Stimulated activated memory B cell treated with anti-CD40 and anti-IgM and Interleukin-4, amounts not matched to agents 10 μg/mL and 1 μg/mL and 100 μg/mL, for 72 hours (primary cell): ENCODE results near the gene NAA60.
"Not testable (repeated sequence)": the region's sequence is repeated elsewhere in the genome, so short reads cannot be mapped to it uniquely, and the experiment has no call there.

Experiments
- ATAC-seq: fragments of 150-1000 bp; cut with Tn5 transposase; 2 replicates; pipeline ENCODE4 v1.10.0; 2021
- H3K27ac Mint-ChIP-seq: one replicate; pipeline ENCODE4 v1.8.0; 2022; ENCODE audit warnings: mild to moderate bottlenecking, mixed read lengths
- H3K27me3 Mint-ChIP-seq: one replicate; pipeline ENCODE4 v1.8.0; 2022; ENCODE audit warnings: mixed read lengths
- H3K36me3 Mint-ChIP-seq: one replicate; pipeline ENCODE4 v1.8.0; 2022; ENCODE audit warnings: mixed read lengths
- H3K4me1 Mint-ChIP-seq: one replicate; pipeline ENCODE4 v1.8.0; 2022; ENCODE audit warnings: mixed read lengths
- H3K4me3 Mint-ChIP-seq: one replicate; pipeline ENCODE4 v1.8.0; 2022; ENCODE audit warnings: mild to moderate bottlenecking, moderate library complexity, mixed read lengths
- H3K9me3 Mint-ChIP-seq: one replicate; pipeline ENCODE4 v1.8.0; 2022; ENCODE audit warnings: mixed read lengths

The NAA60 gene

GRCh38 chr16:3485821-3486505 is 42.5 kb downstream of the NAA60 start:
- no peaks in the 10 kb centered on the region for H3K9me3 Mint-ChIP-seq
- ATAC-seq: no peak
- H3K27ac Mint-ChIP-seq: no peak overlapping the region
- H3K27me3 Mint-ChIP-seq: no peaks in the 10 kb centered on the region
- H3K4me3 Mint-ChIP-seq: no peak overlapping the region
- peaks cover 2% of the 10 kb centered on the region for H3K4me1 Mint-ChIP-seq
- peaks cover 58% of the 10 kb centered on the region for H3K36me3 Mint-ChIP-seq

- no peaks in the 10 kb centered on the region for H3K27me3 Mint-ChIP-seq
- H3K4me1 Mint-ChIP-seq: peaks cover 7% of the 10 kb centered on the region
- H3K27ac Mint-ChIP-seq: no peak overlapping the region
- ATAC-seq: no peak
- H3K9me3 Mint-ChIP-seq: no peaks in the 10 kb centered on the region
- H3K36me3 Mint-ChIP-seq: peaks cover 51% of the 10 kb centered on the region
- H3K4me3 Mint-ChIP-seq: no peak overlapping the region
Measured at GRCh38 chr16:3486506-3487215, 43.2 kb downstream of the NAA60 start.

GRCh38 chr16:3487521-3488410 is 44.3 kb downstream of the NAA60 start:
- Mint-ChIP-seq H3K36me3 (peaks cover 40% of the 10 kb centered on the region), H3K27me3 (no peaks in the 10 kb centered on the region), H3K27ac (no peak overlapping the region), H3K4me3 (no peak overlapping the region), H3K4me1 (peaks cover 7% of the 10 kb centered on the region), H3K9me3 (no peaks in the 10 kb centered on the region)
- ATAC-seq: no peak

- H3K27me3 Mint-ChIP-seq: no peaks in the 10 kb centered on the region
- H3K9me3 Mint-ChIP-seq: no peaks in the 10 kb centered on the region
- peaks cover 7% of the 10 kb centered on the region for H3K4me1 Mint-ChIP-seq
- H3K36me3 Mint-ChIP-seq: peaks cover 30% of the 10 kb centered on the region
- no peak for ATAC-seq
- H3K4me3 Mint-ChIP-seq: no peak overlapping the region
- H3K27ac Mint-ChIP-seq: no peak overlapping the region
Measured at GRCh38 chr16:3488801-3489200, 45.3 kb downstream of the NAA60 start.

GRCh38 chr16:3490911-3491629 is 47.6 kb downstream of the NAA60 start:
- no peaks in the 10 kb centered on the region for H3K9me3 Mint-ChIP-seq
- peak; percentile 50 for ATAC-seq
- no peak overlapping the region for H3K27ac Mint-ChIP-seq

GRCh38 chr16:3492356-3492755 is 48.9 kb downstream of the NAA60 start:
- no peak overlapping the region for H3K27ac Mint-ChIP-seq

More at GRCh38 chr16:3490911-3491629, 47.6 kb downstream of the NAA60 start:
- H3K36me3 Mint-ChIP-seq: peaks cover 7% of the 10 kb centered on the region
- H3K27me3 Mint-ChIP-seq: no peaks in the 10 kb centered on the region
- peaks cover 7% of the 10 kb centered on the region for H3K4me1 Mint-ChIP-seq
- no peak overlapping the region for H3K4me3 Mint-ChIP-seq

GRCh38 chr16:3494386-3494973 is 51.0 kb downstream of the NAA60 start:
- no peak overlapping the region for H3K27ac Mint-ChIP-seq
- peaks cover 5% of the 10 kb centered on the region for H3K9me3 Mint-ChIP-seq
- no peaks in the 10 kb centered on the region for H3K36me3 Mint-ChIP-seq
- no peak overlapping the region for H3K4me3 Mint-ChIP-seq
- H3K4me1 Mint-ChIP-seq: peaks cover 7% of the 10 kb centered on the region
- ATAC-seq: no peak
- no peaks in the 10 kb centered on the region for H3K27me3 Mint-ChIP-seq

More at GRCh38 chr16:3492356-3492755, 48.9 kb downstream of the NAA60 start:
- ATAC-seq: no peak
- Mint-ChIP-seq H3K36me3 (peaks cover 6% of the 10 kb centered on the region), H3K9me3 (no peaks in the 10 kb centered on the region), H3K27me3 (no peaks in the 10 kb centered on the region), H3K4me1 (peaks cover 7% of the 10 kb centered on the region), H3K4me3 (no peak overlapping the region)

- Mint-ChIP-seq H3K4me3 (no peak within 1 kb of the TSS), H3K4me1 (peaks cover 13% of the 10 kb centered on the region), H3K36me3 (no peaks in the 10 kb centered on the region), H3K27ac (no peak within 1 kb of the TSS), H3K9me3 (peaks cover 5% of the 10 kb centered on the region), H3K27me3 (no peaks in the 10 kb centered on the region)
- no peak for ATAC-seq
Measured at GRCh38 chr16:3495176-3495575, 51.7 kb downstream of the NAA60 start, which contains the start of gene C16orf90. Gene C16orf90, minus strand, starts transcription at chr16:3495489. Its CDS starts 68 bp downstream, at chr16:3495421.

- Mint-ChIP-seq H3K36me3 (no peaks in the 10 kb centered on the region), H3K4me3 (no peak overlapping the region), H3K27ac (no peak overlapping the region), H3K27me3 (no peaks in the 10 kb centered on the region), H3K9me3 (peaks cover 5% of the 10 kb centered on the region), H3K4me1 (peaks cover 12% of the 10 kb centered on the region)
- no peak for ATAC-seq
Measured at GRCh38 chr16:3496386-3496785, 52.9 kb downstream of the NAA60 start.

- Mint-ChIP-seq H3K4me1 (peaks cover 25% of the 10 kb centered on the region), H3K9me3 (peaks cover 5% of the 10 kb centered on the region), H3K36me3 (no peaks in the 10 kb centered on the region), H3K4me3 (no peak overlapping the region), H3K27me3 (no peaks in the 10 kb centered on the region), H3K27ac (no peak overlapping the region)
- ATAC-seq: no peak
Measured at GRCh38 chr16:3497771-3498170, 54.3 kb downstream of the NAA60 start.

GRCh38 chr16:3498988-3499387 is 55.5 kb downstream of the NAA60 start:
- peaks cover 5% of the 10 kb centered on the region for H3K9me3 Mint-ChIP-seq
- H3K36me3 Mint-ChIP-seq: no peaks in the 10 kb centered on the region
- no peak overlapping the region for H3K27ac Mint-ChIP-seq
- H3K4me1 Mint-ChIP-seq: peaks cover 25% of the 10 kb centered on the region
- no peaks in the 10 kb centered on the region for H3K27me3 Mint-ChIP-seq
- no peak overlapping the region for H3K4me3 Mint-ChIP-seq
- no peak for ATAC-seq

- not testable (repeated sequence) for H3K27me3 Mint-ChIP-seq, H3K36me3 Mint-ChIP-seq, ATAC-seq, H3K9me3 Mint-ChIP-seq
- H3K4me3 Mint-ChIP-seq: peak overlapping the region; percentile 78
- peaks cover 25% of the 10 kb centered on the region for H3K4me1 Mint-ChIP-seq
- H3K27ac Mint-ChIP-seq: peak overlapping the region; percentile 61
Measured at GRCh38 chr16:3501412-3501761, 57.9 kb downstream of the NAA60 start.

- Mint-ChIP-seq H3K27ac (peak overlapping the region; percentile 61), H3K36me3 (no peaks in the 10 kb centered on the region), H3K27me3 (no peaks in the 10 kb centered on the region), H3K4me1 (peaks cover 25% of the 10 kb centered on the region), H3K4me3 (peak overlapping the region; percentile 78), H3K9me3 (peaks cover 5% of the 10 kb centered on the region)
- no peak for ATAC-seq
Measured at GRCh38 chr16:3501783-3502400, 58.4 kb downstream of the NAA60 start.

- ATAC-seq: no peak
- peaks cover 7% of the 10 kb centered on the region for H3K36me3 Mint-ChIP-seq
- H3K27me3 Mint-ChIP-seq: no peaks in the 10 kb centered on the region
- peaks cover 5% of the 10 kb centered on the region for H3K9me3 Mint-ChIP-seq
- peaks cover 25% of the 10 kb centered on the region for H3K4me1 Mint-ChIP-seq
- H3K4me3 Mint-ChIP-seq: no peak overlapping the region
- H3K27ac Mint-ChIP-seq: no peak overlapping the region
Measured at GRCh38 chr16:3503523-3503922, 60.0 kb downstream of the NAA60 start.
